Transverse colon (tissue), 4 donors: Measurements from ENCODE around the gene SLX4IP. TPM values are rescaled to one million over a fixed set of nuclear protein-coding genes. Genes with fewer than 3 reads are reported as not detected.

ENCODE experiments used
- DNase-seq: peaks from one replicate; pipeline ENCODE4 v3.0.0-alpha.2; 2019
- H3K27ac ChIP-seq, 4 donors: fragments of 200-600 bp; sonication (generic); 2 replicates each; pipeline ENCODE4 v1.5.1; 2016 to 2018; ENCODE audit warnings: inconsistent platforms in 4 of 4
- H3K27me3 ChIP-seq: fragments of 200-600 bp; sonication (generic); 2 replicates; pipeline ENCODE4 v1.5.1; 2017; ENCODE audit warnings: inconsistent platforms
- H3K36me3 ChIP-seq, 4 donors: fragments of 200-600 bp; sonication (generic); 2 replicates each; pipeline ENCODE4 v1.5.1; 2017 to 2019; ENCODE audit warnings: inconsistent platforms in 4 of 4
- H3K4me1 ChIP-seq, 4 donors: fragments of 200-600 bp; sonication (generic); 2 replicates each; pipeline ENCODE4 v1.5.1; 2017 to 2020; ENCODE audit warnings: inconsistent platforms in 4 of 4
- H3K4me3 ChIP-seq, 4 donors: fragments of 200-600 bp; sonication (generic); 1 replicate in 1 of 4; 2 replicates in 3 of 4; pipeline versions ENCODE4 v1.5.1 to v1.6.1; 2017 to 2019; ENCODE audit warnings: inconsistent platforms in 4 of 4
- H3K9me3 ChIP-seq, 2 donors: fragments of 200-600 bp; sonication (generic); 2 replicates each; pipeline ENCODE4 v1.5.1; 2017 to 2019; ENCODE audit warnings: inconsistent platforms in 2 of 2
- EP300 ChIP-seq: sonication (generic); formaldehyde crosslinking; IDR thresholded peaks from one replicate; pipeline ENCODE4 v1.6.1; 2017; ENCODE audit warnings: antibody characterized with exemption, low read depth
- POLR2A ChIP-seq: fragments of 450-650 bp; IDR thresholded peaks from one replicate; pipeline ENCODE4 v1.6.1; 2016; ENCODE audit warnings: antibody characterized with exemption, mild to moderate bottlenecking, moderate library complexity
- POLR2AphosphoS5 ChIP-seq, 3 donors: sonication (generic); formaldehyde crosslinking; IDR thresholded peaks; one replicate each; pipeline ENCODE4 v1.6.1; 2016; ENCODE audit warnings: antibody characterized with exemption in 3 of 3
- WGBS, 2 donors: methylation state at CpG; one replicate each; pipeline ENCODE4 v1.1.5; 2018; ENCODE audit warnings: low coverage in 1 of 2; 5-methylcytosine and 5-hydroxymethylcytosine counted together
- in situ Hi-C, 4 donors: fragments of 200-750 bp; cut with MboI; loops; one replicate each; pipeline versions ENCODE4 v1.15.0 to v1.15.1; 2017; ENCODE audit warnings: low sequenced_read_pairs in 3 of 4, low pct_ligation_motif_present in 1 of 4, low pct_unique_long_range_greater_than_20kb in 1 of 4
- intact Hi-C: fragments of 100-400 bp; cut with DNase I; formaldehyde crosslinking; loops from one replicate; pipeline ENCODE4 v1.15.1; 2023; ENCODE audit warnings: low total_unique reads
- total RNA-seq, 4 donors: library from RNA; depleted of rRNA; stranded (reverse); fragments of >200 nt; gene quantifications; one replicate each; pipeline ENCODE4 v1.1.0, GENCODE V29; 2016
- TF ChIP-seq, protein P1 (sequence below), 5 experiments: fragments of 200-600 bp in 3 of 5; fragments of 450-650 bp in 2 of 5; sonication (generic) in 3 of 5; IDR thresholded peaks; 1 replicate in 2 of 5; 2 replicates in 3 of 5; pipeline ENCODE4 v1.5.1; 2016 to 2017; ENCODE audit warnings: antibody characterized with exemption in 5 of 5, inconsistent platforms in 3 of 5, mild to moderate bottlenecking in 2 of 5, moderate library complexity in 1 of 5

The SLX4IP gene
- total RNA-seq, 4 donors from 2014 or later: 5.4 to 8.4 (median 7.5) TPM

DNA sequence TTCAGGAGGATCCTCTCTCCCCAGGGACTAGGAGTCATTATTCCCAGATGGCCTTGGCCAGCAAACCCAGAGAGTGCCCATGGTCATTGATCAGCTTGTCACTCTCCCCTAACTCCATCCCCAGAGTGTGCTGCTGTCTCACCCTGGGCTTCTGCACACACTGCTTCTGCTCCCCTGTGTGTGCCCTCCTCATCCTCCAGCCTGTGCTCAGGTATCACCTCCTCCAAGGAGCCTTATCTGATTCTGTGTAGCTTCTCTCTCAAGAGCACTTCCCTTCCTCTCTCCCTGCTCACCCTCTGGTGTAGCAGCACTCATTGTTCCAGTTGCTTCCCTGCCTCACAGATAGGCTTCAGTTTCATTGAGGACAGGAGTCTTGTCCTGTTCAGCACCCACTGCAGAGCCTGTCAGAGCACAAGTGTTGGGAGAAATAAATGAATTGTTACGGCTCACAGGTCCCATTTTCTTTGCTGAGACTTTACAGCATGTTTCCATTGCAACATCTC, 136.3 kb downstream of the SLX4IP start:
- intact Hi-C loops: loop anchor here (2.0 kb wide), 1 partner anchor 49 kb away; no protein-coding TSS in a partner anchor
- Histone ChIP-seq H3K27me3 (no peaks in the 10 kb centered on the region), H3K4me1 (peaks cover 0 to 4% (median 0%) of the 10 kb centered on the region in 4 donors), H3K9me3 (no peaks in the 10 kb centered on the region), H3K4me3 (no peak overlapping the region), H3K27ac (no peak overlapping the region), H3K36me3 (no peaks in the 10 kb centered on the region)
- WGBS, 2 donors: 87 to 100% methylated on average over 1 of the region's 1 CpG
- in situ Hi-C loops: loop anchor here in 1 of 4 donors (25.0 kb wide), 1 partner anchor 566 kb away; no protein-coding TSS in a partner anchor
- TF ChIP-seq POLR2AphosphoS5 (IDR thresholded peaks at IDR 0.05): no peak
- DNase-seq: no peak

DNA sequence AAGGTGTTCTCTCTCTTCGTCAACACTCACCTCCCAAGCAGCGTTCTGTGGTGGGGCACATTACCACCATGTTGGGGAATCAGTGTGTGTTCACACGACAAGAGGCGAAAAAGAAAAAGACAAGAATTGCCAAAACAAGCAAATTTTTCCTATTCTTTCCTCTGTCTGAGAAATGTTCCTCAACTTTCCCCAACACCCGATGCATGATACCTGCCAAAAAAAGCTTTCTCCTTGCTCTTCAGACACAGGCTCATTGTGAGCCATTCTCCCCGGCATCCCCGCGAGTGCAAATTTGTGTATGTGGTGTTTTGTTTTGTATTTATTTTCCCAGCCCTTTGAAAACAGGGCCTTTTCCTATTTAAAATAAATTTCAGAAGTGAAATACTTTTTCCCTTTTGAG, 137.7 kb downstream of the SLX4IP start:
- TF ChIP-seq POLR2A (no peak), EP300 (no peak)
- no peak for DNase-seq
- no peaks in the 10 kb centered on the region for H3K27me3 ChIP-seq
- no peak overlapping the region for H3K4me3 ChIP-seq
- in situ Hi-C loops: loop anchor here in 1 of 4 donors (25.0 kb wide), 1 partner anchor 564 kb away; no protein-coding TSS in a partner anchor
- intact Hi-C loops: no loop called here
- no peaks in the 10 kb centered on the region for H3K4me1 ChIP-seq
- H3K27ac ChIP-seq: no peak overlapping the region
- H3K36me3 ChIP-seq: no peaks in the 10 kb centered on the region
- no peaks in the 10 kb centered on the region for H3K9me3 ChIP-seq
- 81 to 91% methylated on average over 8 of the region's 8 CpGs for WGBS, 2 donors

DNA sequence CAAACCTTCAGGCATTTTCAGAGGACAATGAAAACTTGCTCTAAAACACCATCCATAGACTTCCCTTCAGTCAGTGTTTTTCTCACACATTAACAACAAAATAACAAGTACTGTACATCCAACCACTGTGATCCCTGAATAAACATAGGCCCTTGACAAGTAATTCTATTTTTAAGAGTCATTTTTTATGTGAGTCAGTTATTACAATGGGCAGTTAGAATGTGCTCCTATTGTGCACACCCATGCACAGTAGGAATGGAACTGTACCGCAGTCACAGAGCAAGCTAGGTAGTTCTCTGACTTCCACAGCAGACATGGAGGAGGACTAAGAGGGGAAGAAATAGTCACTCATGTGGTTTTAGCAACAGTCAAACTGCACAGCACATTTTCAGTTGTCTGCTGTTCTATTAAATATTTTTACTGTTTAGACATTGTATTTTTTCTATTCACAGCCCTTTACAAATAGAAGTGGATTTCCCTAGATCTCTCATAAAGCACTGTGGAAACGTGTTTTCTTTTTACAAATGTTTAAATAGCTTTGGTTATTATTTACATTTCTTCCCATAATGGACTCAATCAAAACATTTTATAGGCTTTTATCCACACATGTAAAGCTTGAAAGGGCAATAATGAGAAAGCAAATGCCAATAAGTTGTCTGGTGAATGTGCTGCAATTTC, 138.3 kb downstream of the SLX4IP start:
- Histone ChIP-seq H3K27me3 (no peaks in the 10 kb centered on the region), H3K9me3 (no peaks in the 10 kb centered on the region), H3K27ac (no peak overlapping the region), H3K4me1 (no peaks in the 10 kb centered on the region), H3K36me3 (no peaks in the 10 kb centered on the region), H3K4me3 (no peak overlapping the region)
- TF ChIP-seq, protein P1, sequence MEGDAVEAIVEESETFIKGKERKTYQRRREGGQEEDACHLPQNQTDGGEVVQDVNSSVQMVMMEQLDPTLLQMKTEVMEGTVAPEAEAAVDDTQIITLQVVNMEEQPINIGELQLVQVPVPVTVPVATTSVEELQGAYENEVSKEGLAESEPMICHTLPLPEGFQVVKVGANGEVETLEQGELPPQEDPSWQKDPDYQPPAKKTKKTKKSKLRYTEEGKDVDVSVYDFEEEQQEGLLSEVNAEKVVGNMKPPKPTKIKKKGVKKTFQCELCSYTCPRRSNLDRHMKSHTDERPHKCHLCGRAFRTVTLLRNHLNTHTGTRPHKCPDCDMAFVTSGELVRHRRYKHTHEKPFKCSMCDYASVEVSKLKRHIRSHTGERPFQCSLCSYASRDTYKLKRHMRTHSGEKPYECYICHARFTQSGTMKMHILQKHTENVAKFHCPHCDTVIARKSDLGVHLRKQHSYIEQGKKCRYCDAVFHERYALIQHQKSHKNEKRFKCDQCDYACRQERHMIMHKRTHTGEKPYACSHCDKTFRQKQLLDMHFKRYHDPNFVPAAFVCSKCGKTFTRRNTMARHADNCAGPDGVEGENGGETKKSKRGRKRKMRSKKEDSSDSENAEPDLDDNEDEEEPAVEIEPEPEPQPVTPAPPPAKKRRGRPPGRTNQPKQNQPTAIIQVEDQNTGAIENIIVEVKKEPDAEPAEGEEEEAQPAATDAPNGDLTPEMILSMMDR (IDR thresholded peaks at IDR 0.05): no peak
- no peak for TF ChIP-seq EP300
- intact Hi-C loops: no loop called here
- no peak for DNase-seq
- WGBS, 2 donors: 45 to 53% methylated on average over 1 to 2 of the region's 2 CpGs
- in situ Hi-C loops: loop anchor here in 1 of 4 donors (25.0 kb wide), 1 partner anchor 564 kb away; no protein-coding TSS in a partner anchor

DNA sequence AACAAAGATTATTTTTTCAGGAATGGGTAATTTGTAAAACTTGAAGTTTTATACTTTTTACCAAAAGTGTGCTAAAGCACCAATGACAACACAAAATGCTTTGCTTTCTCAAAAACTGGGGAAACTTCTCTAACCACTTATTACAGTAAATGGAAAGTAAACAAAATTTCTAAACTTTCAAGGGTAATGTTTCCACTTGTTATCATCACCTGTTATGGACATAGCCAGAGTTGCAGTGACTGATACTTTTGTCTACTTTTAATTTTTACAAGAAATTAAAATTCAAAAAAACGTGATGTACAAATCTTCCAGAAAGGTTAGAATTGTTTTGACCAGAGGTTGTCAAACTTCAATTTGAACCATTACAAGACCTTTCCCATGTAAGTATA, 138.8 kb downstream of the SLX4IP start:
- Histone ChIP-seq H3K4me3 (no peak overlapping the region), H3K4me1 (no peaks in the 10 kb centered on the region), H3K27ac (no peak overlapping the region), H3K27me3 (no peaks in the 10 kb centered on the region), H3K9me3 (no peaks in the 10 kb centered on the region), H3K36me3 (no peaks in the 10 kb centered on the region)
- in situ Hi-C loops: loop anchor here in 1 of 4 donors (25.0 kb wide), 1 partner anchor 563 kb away; no protein-coding TSS in a partner anchor
- TF ChIP-seq, protein P1 (IDR thresholded peaks at IDR 0.05): no peak
- TF ChIP-seq EP300: no peak
- TF ChIP-seq POLR2A: no peak
- TF ChIP-seq POLR2AphosphoS5 (IDR thresholded peaks at IDR 0.05): no peak
- intact Hi-C loops: no loop called here
- 42 to 64% methylated on average over 1 of the region's 1 CpG for WGBS, 2 donors
- no peak for DNase-seq

DNA sequence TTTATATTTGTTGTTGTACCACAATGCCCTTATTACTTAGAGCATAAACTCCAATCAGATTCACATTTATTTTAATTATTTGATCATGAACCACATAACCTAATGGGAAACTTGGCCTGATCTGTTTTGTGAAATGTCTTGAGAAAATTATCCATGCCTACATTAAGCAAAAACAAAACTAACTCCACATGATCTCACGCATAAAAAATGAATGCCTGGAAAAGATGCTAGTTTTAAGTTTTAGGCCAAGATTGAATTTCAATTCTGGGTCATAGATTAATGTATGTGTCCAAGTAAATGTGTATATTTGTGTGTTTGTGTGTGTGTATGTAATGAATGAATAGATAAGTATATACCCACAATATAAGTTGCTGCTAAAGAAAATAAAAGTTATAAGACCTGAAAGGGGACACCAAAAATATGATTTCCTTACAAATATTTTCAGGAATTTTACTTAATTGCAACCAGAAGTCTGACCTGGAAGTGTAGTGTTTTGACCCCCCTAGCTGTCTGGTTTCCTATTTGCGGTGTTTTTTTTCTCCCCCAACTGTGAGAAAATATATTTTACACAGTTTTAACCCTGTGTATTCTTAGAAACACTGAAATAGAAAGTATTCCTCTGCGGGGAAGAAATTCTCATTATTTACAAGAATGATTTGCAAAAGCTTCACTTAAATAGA, 141.4 kb downstream of the SLX4IP start:
- TF ChIP-seq POLR2AphosphoS5 (IDR thresholded peaks at IDR 0.05) (no peak), EP300 (no peak), POLR2A (no peak)
- TF ChIP-seq, protein P1 (IDR thresholded peaks at IDR 0.05): no peak
- in situ Hi-C loops (no loop called here), intact Hi-C loops (no loop called here)
- no peaks in the 10 kb centered on the region for H3K27me3 ChIP-seq
- no peak overlapping the region for H3K4me3 ChIP-seq
- no peaks in the 10 kb centered on the region for H3K9me3 ChIP-seq
- no peaks in the 10 kb centered on the region for H3K36me3 ChIP-seq
- no peaks in the 10 kb centered on the region for H3K4me1 ChIP-seq
- no peak for DNase-seq
- 92 to 93% methylated on average over 3 of the region's 3 CpGs for WGBS, 2 donors
- H3K27ac ChIP-seq: no peak overlapping the region
